ENCODE measurements around the gene UBE2D3. TPM values are rescaled to one million over a fixed set of nuclear protein-coding genes. Genes with fewer than 3 reads are reported as not detected.
A peak's percentile ranks its signal among the peaks of the same experiment; 100 is the strongest.
"Not testable (repeated sequence)": the region's sequence is repeated elsewhere in the genome, so short reads cannot be mapped to it uniquely, and the experiment has no call there.

UBE2D3 gene
- total RNA-seq, 2 donors from 2014 or later, result 149 to 323 TPM

- TF ChIP-seq POLR2A (IDR thresholded peaks at IDR 0.05) (no peak), CTCF (IDR thresholded peaks at IDR 0.05) (no peak)
- 6 to 13% methylated on average over 4 of the region's 4 CpGs for WGBS, 2 donors
- intact Hi-C loops (cut with DNase I), result no loop called here
- ATAC-seq, result no peak
- Histone ChIP-seq H3K27ac (peak overlapping the region in 2 of 4 donors; percentile 4 to 100), H3K36me3 (replicated peaks in 1 of 2; ENCODE audit: insufficient read depth in 1 of 2, low read depth in 2 of 2) (no peaks in the 10 kb centered on the region), H3K9me3 (no peaks in the 10 kb centered on the region), H3K27me3 (no peaks in the 10 kb centered on the region), H3K4me1 (peaks cover 60% of the 10 kb centered on the region), H3K4me3 (no peak overlapping the region)
- no peak for DNase-seq
These were observed 3.9 kb downstream of the UBE2D3 start for GRCh38 chr4:102823464-102823863.

GRCh38 chr4:102819588-102820365 is 7.6 kb downstream of the UBE2D3 start:
- WGBS, 2 donors, result 56 to 60% methylated on average over 8 of the region's 8 CpGs
- TF ChIP-seq CTCF (IDR thresholded peaks at IDR 0.05) (no peak), POLR2A (IDR thresholded peaks at IDR 0.05) (no peak)
- Histone ChIP-seq H3K27ac (peak overlapping the region in 1 of 4 donors; percentile 24), H3K4me3 (no peak overlapping the region), H3K9me3 (no peaks in the 10 kb centered on the region), H3K4me1 (peaks cover 91% of the 10 kb centered on the region), H3K27me3 (no peaks in the 10 kb centered on the region), H3K36me3 (replicated peaks in 1 of 2; ENCODE audit: insufficient read depth in 1 of 2, low read depth in 2 of 2) (no peaks in the 10 kb centered on the region)
- DNase-seq (no peak), ATAC-seq (no peak)
- intact Hi-C loops (cut with DNase I), result no loop called here

- H3K9me3 ChIP-seq; H3K27me3 ChIP-seq; H3K36me3 ChIP-seq (replicated peaks in 1 of 2; ENCODE audit: insufficient read depth in 1 of 2, low read depth in 2 of 2); DNase-seq; intact Hi-C loops (cut with DNase I); H3K4me3 ChIP-seq; ATAC-seq: not testable (repeated sequence)
- WGBS, 2 donors, result 90 to 93% methylated on average over 10 of the region's 10 CpGs
- H3K4me1 ChIP-seq, result peaks cover 93% of the 10 kb centered on the region
- peak overlapping the region in 1 of 4 donors; percentile 6 for H3K27ac ChIP-seq
These were observed 8.3 kb downstream of the UBE2D3 start for GRCh38 chr4:102819100-102819499.

GRCh38 chr4:102817613-102818268 is 9.6 kb downstream of the UBE2D3 start:
- no peak for DNase-seq
- H3K4me1 ChIP-seq, result peaks cover 92% of the 10 kb centered on the region
- H3K36me3 ChIP-seq (replicated peaks in 1 of 2; ENCODE audit: insufficient read depth in 1 of 2, low read depth in 2 of 2), result no peaks in the 10 kb centered on the region
- H3K27ac ChIP-seq, result peak overlapping the region in 2 of 4 donors; percentile 0 to 21
- no peaks in the 10 kb centered on the region for H3K9me3 ChIP-seq
- ATAC-seq, result no peak
- H3K27me3 ChIP-seq, result no peaks in the 10 kb centered on the region
- no peak overlapping the region for H3K4me3 ChIP-seq
- no peak for TF ChIP-seq POLR2A (IDR thresholded peaks at IDR 0.05)
- TF ChIP-seq CTCF (IDR thresholded peaks at IDR 0.05), result no peak
- WGBS, 2 donors, result 30 to 31% methylated on average over 9 of the region's 9 CpGs
- intact Hi-C loops (cut with DNase I), result no loop called here

- Histone ChIP-seq H3K27ac (peak overlapping the region in 1 of 4 donors; percentile 0), H3K4me3 (no peak overlapping the region), H3K4me1 (peaks cover 89% of the 10 kb centered on the region), H3K9me3 (no peaks in the 10 kb centered on the region), H3K27me3 (no peaks in the 10 kb centered on the region), H3K36me3 (replicated peaks in 1 of 2; ENCODE audit: insufficient read depth in 1 of 2, low read depth in 2 of 2) (no peaks in the 10 kb centered on the region)
- 54 to 61% methylated on average over 3 of the region's 3 CpGs for WGBS, 2 donors
- DNase-seq (no peak), ATAC-seq (no peak)
- TF ChIP-seq CTCF (IDR thresholded peaks at IDR 0.05), result no peak
- no peak for TF ChIP-seq POLR2A (IDR thresholded peaks at IDR 0.05)
- intact Hi-C loops (cut with DNase I), result no loop called here
These were observed 10.2 kb downstream of the UBE2D3 start for GRCh38 chr4:102817021-102817605.
